Daoy (cell line): ENCODE measurements around the gene RPAP2. TPM values are rescaled to one million over a fixed set of nuclear protein-coding genes. Genes with fewer than 3 reads are reported as not detected.
"Not testable (repeated sequence)": the region's sequence is repeated elsewhere in the genome, so short reads cannot be mapped to it uniquely, and the experiment has no call there.

ENCODE experiments used
- DNase-seq: peaks from one replicate; pipeline ENCODE4 v3.0.0-alpha.2; 2015; ENCODE audit warnings: low read depth
- total RNA-seq: library from RNA; depleted of rRNA; stranded (reverse); fragments of >200 nt; shearing (Covaris generic); gene quantifications from 2 replicates; pipeline ENCODE4 v1.2.3, GENCODE V29; 2014

RPAP2 gene
- total RNA-seq, 1 experiment from 2014 or later = 34.5 TPM

- DNase-seq = no peak
These were observed 77.5 kb downstream of the RPAP2 start for GRCh38 chr1:92376345-92376744.

DNA sequence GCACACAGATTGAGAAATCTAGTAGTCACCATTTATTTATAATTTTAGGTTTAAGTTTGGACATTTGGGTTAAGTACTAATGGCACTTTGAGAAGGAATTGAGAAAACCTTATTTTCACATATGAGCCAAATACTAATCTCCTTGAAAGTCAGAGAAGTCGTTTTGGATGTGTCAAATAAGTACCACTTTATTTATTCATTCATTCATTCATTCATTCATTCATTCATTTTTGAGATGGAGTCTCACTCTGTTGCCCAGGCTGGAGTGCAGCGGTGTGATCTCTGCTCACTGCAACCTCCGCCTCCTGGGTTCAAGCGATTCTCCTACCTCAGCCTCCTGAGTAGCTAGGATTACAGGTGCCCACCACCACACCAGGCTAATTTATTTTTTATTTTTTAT is 79.1 kb downstream of the RPAP2 start:
- DNase-seq = not testable (repeated sequence)

- DNase-seq = no peak
These were observed 82.0 kb downstream of the RPAP2 start for GRCh38 chr1:92380867-92381266.

GRCh38 chr1:92393966-92394365 is 95.1 kb downstream of the RPAP2 start:
- DNase-seq = not testable (repeated sequence)

DNA sequence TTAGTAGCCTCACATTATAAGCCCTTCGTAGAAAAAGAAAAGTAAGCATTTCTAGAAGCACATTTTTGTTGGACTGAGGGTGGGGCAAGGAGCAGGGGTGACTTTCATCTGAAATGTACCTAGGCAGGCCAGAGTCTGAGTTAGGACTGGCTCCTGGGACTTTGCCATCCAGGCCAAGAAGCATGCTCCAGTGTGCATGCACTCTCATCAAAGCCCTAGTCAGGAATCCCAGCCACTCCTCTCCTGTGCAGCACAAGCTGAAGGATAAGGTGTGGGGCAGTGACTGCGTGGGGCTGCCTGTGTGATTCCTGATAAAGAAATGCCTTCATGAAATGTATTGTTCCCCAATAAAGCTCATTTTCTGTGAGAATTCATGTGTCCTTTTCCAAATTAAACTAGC is 99.7 kb downstream of the RPAP2 start:
- DNase-seq = no peak

- DNase-seq = no peak
These were observed 100.2 kb downstream of the RPAP2 start for GRCh38 chr1:92399076-92399475.

DNA sequence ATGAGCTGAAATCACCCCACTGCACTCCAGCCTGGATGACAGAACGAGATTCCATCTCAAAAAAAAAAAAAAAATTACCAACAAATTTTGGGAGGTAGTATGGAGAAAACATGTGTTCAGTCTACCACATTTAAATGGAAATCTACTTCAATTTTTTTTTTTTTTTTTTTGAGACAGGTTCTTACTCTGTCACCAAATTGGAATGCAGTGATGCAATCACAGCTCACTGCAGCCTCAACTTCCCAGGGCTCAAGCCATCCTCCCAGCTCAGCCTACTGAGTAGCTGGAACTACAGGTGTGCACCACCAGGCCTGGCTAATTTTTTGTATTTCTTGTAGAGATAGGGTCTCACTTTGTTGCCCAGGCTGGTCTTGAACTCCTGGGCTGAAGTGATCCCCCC is 105.8 kb downstream of the RPAP2 start:
- peak; percentile 28 for DNase-seq

DNA sequence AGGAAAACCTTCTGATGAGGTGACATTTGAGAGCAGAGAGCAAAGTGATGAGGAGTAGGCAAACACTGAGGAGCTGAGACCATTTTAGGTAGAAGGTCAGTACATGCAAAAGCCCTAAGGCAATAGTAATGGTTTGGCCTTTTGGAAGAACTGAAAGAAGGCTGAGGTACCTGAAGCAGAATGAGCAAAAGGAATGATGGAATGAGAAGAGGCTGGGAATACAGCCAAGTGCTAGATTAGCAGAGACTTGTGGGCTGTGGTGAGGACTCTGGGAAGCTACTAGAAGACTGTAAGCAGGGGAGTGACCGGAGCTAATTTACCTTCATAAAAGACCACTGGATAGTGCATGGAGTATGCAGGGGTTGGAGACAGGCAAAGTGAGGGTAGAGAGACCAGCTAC is 110.0 kb downstream of the RPAP2 start:
- DNase-seq = no peak

DNA sequence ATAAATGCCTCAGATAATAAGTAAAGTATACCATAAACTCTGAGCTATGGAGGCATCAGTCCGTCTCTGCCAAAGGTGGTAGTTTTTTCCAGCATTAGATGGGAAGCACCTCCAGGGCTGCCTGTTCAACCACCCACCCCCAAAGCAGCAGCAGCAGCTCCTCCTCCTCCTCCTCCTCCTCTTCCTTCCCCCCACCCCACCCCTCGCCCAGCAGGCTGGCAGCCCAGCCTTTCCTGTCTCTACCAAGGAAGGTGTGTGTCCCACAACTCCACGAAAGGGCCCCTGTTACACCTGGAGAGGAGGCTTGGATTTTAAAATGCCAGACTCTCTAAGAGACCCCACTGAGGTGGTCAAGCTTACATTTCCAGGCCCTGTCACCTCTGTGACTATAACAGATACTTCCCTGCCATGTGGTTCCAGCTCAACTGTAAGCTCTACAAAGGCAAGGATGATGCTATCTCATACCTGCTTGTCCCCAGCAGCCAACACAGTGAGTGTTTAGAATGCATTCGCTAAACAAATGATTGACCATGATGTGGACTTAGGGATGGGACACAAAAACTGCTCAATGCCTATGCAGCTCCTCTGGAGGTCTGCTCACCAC is 111.2 kb downstream of the RPAP2 start:
- no peak for DNase-seq

- no peak for DNase-seq
These were observed 111.8 kb downstream of the RPAP2 start for GRCh38 chr1:92410706-92411105.

GRCh38 chr1:92411511-92411910 is 112.7 kb downstream of the RPAP2 start:
- DNase-seq = peak; percentile 49

DNA sequence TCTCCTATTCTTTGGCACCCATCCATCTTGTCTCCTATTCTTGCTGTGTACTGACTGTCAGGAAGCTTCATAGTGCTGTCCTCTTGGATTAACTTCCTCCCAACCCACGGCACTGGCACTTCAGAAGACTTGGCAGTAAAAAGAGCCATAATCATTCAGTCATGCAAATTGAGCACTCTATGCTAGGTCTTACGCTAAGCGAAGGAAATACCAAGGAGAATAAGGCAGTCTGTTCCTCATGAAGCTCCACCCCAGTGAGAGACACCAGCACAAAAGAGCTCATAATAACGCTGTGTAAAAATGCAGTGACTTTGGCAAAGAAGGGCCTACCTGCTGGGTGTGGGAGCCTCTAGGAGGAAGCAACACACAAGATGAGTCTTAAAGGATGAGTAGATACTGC is 120.8 kb downstream of the RPAP2 start:
- no peak for DNase-seq

GRCh38 chr1:92424381-92424780 is 125.5 kb downstream of the RPAP2 start:
- DNase-seq = no peak

GRCh38 chr1:92425617-92426016 is 126.8 kb downstream of the RPAP2 start:
- DNase-seq = no peak

DNA sequence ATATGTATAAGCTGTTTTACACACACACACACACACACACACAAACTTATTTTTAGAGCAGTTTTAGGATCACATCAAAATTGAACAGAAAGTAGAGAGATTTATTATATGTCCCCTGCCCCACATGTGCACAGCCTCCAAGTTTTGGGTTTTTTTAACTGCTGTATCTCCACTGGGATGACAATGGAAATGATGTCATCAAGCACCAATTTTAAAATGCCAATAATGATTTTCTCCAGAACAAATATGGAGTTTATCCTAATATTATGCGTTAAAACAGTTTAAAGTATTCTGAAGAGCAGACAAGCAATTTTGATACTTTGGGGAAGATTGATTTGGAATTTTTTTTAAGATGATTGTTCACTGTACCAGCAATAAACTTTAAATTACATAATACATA is 131.2 kb downstream of the RPAP2 start:
- no peak for DNase-seq

DNA sequence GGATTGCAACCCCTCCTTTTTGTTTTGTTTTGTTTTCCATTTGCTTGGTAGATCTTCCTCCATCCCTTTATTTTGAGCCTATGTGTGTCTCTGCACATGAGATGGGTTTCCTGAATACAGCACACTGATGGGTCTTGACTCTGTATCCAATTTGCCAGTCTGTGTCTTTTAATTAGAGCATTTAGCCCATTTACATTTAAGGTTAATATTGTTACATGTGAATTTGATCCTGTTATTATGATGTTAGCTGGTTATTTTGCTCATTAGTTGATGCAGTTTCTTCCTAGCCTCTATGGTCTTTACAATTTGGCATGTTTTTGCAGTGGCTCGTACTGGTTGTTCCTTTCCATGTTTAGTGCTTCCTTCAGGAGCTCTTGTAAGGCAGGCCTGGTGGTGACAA is 135.7 kb downstream of the RPAP2 start:
- not testable (repeated sequence) for DNase-seq

- DNase-seq = no peak
These were observed 140.4 kb downstream of the RPAP2 start for GRCh38 chr1:92439291-92439690.

- no peak for DNase-seq
These were observed 142.4 kb downstream of the RPAP2 start for GRCh38 chr1:92441316-92441696.

DNA sequence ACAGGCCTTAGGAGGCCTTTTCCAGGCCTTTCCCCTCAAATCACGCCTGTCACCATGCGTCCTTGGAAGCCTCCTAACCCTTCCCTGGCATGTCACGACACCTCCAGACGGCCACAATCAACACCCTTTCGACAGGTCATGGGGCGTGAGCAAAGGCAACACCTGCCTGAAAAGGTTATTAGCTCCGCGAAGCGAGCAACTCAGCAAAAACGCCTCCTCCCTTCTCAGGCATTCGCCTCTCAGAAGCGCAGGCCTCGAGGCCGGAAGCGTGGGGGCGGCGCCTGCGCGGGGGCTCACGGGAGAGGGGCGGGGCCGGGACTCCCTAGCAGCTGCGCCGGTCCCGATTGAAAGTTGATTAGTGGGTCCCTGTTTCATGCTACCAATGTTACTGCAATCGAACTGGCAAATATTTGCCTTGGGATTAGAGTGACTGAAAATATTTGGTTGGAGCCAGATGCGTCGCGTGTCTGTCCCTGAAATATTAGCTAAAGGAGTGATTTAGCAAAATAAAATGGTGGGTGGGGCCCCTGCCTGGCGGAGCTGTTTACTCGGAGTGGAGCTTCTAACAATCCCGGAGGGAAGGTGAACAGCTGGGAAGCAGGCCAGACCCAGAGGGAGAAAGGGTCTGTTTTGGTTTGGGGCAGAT is 143.0 kb downstream of the RPAP2 start:
- DNase-seq = no peak

DNA sequence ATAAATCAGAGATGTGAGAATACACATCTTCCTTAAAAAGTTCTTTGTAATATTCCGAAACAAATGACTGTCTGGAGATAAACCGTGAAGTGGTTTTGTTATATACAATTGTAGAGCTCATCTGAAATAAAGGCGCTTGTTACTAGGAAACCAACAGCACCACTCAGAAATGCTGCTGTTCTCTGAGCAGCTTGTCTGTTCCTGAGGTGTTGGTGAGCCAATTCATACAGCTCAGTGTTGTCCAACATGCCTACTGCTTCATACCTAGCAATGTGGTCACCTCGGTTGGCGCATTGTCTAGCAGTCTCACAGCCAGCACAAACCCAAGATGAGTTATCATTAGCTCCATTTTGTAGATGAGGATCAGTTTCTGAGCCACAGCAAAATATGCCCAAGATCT is 143.5 kb downstream of the RPAP2 start:
- DNase-seq = no peak

DNA sequence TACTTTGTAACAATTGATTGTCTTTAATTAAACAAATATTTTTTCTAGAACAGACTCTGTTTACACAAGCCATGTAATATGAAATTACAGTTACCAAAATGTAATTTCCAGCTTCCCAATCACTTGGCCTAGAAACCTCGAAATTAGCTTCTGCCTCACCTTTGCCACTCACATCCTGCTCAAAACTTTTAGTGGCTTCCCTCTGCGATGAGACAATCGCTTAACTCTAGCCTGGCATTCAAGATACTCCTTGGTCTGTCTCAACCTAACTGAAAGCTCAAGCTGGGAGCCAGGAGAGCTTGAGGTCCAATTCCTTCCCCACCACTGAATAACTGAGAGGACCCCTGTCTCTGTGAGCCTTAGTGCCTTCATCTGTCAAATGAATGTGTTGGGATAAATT is 145.0 kb downstream of the RPAP2 start:
- no peak for DNase-seq

DNA sequence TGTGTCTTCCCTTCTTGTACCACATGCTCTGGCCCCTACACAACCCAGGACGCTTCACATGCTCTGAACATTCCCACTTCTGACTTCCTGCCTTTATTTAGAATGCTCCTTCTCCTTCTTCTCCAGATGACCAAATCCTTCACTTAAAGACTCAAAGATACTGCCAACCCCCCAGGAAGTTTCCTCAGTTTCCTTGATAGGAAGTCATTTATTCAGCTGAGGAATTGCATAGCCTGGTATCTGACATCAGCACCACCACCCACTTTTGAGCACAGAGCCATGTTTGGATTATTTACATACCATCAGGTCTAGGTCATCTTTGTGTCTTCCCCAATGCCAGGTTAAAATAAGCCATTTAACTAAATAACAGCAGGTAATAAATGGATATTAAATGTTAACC is 145.5 kb downstream of the RPAP2 start:
- DNase-seq = peak; percentile 45

DNA sequence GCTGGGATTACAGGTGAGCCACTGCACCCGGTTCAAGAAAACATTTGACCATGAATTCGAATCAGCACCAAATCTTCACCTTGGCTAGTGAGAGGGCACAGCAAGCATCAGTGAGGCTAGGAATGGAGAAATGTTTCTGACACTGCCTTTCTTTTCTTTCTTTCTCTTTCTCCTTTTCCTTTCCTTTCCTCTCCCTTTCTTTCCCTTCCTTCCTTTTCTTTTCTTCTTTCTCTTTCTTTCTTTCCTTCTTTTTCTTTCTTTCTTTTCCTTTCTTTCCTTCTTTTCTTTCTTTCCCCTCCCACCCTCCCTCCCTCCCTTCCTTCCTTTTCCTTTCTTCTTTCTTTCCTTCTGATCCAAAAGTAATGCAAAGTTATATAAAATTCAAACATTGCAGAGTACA is 147.0 kb downstream of the RPAP2 start:
- DNase-seq = no peak

GRCh38 chr1:92446546-92446945 is 147.7 kb downstream of the RPAP2 start:
- DNase-seq = peak; percentile 62
